GM19372 (cell line): ENCODE data around the gene XPNPEP2.
"Not testable (repeated sequence)": the region's sequence is repeated elsewhere in the genome, so short reads cannot be mapped to it uniquely, and the experiment has no call there.

Source experiments
- ATAC-seq: cut with Tn5 transposase; IDR thresholded peaks from one replicate; pipeline ENCODE4 v1.9.1; 2021; ENCODE audit warnings: mild to moderate bottlenecking, low read depth, moderate library complexity; ENCODE audit not compliant: unreplicated experiment

The XPNPEP2 gene

GRCh38 chrX:129718676-129719075 is 20.1 kb upstream of the XPNPEP2 start:
- ATAC-seq, result no peak

- ATAC-seq, result no peak
Observed at GRCh38 chrX:129719268-129719667, 19.5 kb upstream of the XPNPEP2 start.

- no peak for ATAC-seq
Observed at GRCh38 chrX:129719931-129720530, 18.7 kb upstream of the XPNPEP2 start.

GRCh38 chrX:129720741-129721140 is 18.0 kb upstream of the XPNPEP2 start:
- ATAC-seq, result no peak

GRCh38 chrX:129721414-129721813 is 17.4 kb upstream of the XPNPEP2 start:
- no peak for ATAC-seq

GRCh38 chrX:129721870-129722269 is 16.9 kb upstream of the XPNPEP2 start:
- ATAC-seq, result no peak

DNA sequence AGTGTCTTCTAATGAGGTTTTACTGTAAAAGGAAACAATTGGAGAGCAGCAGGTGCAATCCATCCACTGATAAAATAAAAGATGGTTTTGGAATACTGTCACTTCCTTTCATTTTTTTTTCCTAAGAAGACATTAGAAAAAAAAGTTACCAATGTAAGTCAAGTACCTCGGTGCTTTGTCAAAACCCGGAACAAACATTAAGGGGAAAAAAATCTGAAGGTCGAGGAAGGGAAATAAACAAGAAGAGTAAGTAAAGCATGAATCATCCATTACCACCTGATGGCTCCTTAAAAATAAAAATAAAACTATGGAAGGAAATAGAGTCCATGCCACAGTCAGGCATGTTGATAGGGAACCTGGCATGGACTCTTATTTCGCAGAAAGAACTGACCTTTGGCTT is 15.3 kb upstream of the XPNPEP2 start:
- ATAC-seq, result no peak

GRCh38 chrX:129724754-129725153 is 14.0 kb upstream of the XPNPEP2 start:
- no peak for ATAC-seq

DNA sequence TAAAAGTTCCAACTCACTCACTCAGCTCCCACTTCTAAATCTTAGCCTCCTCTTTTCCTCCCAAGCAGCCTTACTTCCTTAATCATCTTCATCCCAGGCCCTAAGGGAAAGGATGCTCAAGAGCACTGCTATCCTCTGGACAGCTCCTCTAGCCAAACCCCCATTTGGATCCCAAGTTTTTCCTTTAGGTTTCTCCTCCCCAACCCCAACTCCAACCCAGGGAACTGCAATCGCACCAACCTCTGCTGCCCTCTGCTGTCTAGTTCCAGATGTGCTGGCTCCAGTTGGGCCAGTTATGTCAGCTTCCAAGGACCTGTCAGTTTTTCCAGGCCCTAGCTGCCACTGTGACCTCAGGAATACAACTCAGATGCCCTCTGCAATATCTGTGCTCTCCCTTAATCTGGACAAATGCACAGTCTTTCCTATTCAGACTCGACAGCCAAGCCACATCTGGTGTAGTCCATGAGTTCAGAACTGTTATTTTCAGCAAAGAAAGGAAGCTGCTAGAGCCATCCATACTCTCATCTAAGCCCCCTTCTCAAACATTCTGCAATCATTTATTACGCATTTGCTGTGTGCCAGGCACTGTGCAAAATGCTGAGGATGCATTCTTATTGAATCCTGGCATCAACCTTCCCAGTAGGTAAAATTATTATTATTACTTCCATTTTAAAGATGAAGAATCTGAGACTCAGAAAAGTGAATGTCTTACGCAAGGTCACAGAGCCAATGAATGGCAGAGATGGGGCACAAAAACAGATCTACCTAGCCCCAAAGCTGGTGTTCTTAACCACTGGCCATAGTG is 12.3 kb upstream of the XPNPEP2 start:
- no peak for ATAC-seq

- no peak for ATAC-seq
Observed at GRCh38 chrX:129728061-129728460, 10.7 kb upstream of the XPNPEP2 start.

- no peak for ATAC-seq
Observed at GRCh38 chrX:129731228-129731627, 7.6 kb upstream of the XPNPEP2 start.

DNA sequence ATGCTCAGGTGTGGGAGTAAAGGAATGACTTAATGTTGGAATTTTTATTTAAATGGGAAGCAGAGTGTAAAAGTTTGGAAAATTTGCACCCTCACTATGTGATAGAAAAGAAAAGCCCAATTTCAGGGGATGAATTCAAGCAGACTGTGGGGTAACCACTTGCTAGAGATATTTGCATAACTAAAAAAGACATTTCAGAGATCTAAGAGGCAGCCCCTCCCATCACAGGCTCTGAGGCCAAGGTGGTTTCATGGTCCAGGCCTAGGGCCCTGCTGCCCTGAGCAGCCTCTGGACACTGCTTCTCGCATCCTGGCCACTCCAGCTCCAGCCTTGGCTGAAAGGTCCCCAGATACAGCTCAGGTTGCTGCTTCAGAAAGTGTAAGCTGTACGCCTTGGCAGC is 5.9 kb upstream of the XPNPEP2 start:
- no peak for ATAC-seq

- no peak for ATAC-seq
Observed at GRCh38 chrX:129733335-129733734, 5.4 kb upstream of the XPNPEP2 start.

DNA sequence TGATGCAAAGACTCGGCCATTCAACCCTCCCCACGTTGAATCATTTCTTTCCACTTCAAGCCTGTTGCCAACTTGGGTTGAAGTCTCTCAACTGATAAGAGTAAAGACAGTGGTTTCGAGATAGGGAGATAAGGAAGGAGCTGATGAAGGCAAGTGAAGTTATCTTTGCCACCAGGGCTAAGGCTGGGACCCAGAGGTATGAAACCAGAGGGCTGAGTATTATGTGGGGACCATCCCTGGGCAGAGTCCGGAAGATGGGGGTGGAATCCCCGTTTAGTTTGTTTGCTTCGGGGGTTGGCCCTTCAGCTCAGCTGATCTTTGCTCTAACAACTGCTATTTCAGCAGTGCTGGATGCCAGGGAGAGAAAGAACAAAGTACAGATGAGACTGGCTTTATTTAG is 2.3 kb upstream of the XPNPEP2 start:
- no peak for ATAC-seq

- no peak for ATAC-seq
Observed at GRCh38 chrX:129737916-129738315, 863 bp upstream of the XPNPEP2 start.

DNA sequence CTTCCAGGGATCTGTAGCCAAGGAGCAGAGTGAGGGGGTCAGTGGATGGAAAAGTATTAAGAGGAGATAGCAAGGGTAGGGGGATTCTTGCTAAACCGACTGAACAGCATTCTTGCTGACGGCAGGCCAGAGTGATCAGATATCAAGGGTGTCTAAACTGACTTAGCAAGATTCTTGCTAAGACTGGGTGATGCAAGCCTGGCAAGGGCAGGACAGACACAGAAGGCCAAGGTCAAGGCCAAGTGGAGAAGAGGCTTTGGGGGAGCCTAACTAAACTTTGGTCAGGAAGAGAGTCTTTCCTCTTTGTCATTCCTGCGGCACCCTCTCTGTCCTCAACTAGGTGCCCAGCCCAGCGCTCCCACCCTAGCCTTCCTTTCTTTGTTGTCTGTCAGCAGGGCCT is 799 bp downstream of the XPNPEP2 start:
- no peak for ATAC-seq

DNA sequence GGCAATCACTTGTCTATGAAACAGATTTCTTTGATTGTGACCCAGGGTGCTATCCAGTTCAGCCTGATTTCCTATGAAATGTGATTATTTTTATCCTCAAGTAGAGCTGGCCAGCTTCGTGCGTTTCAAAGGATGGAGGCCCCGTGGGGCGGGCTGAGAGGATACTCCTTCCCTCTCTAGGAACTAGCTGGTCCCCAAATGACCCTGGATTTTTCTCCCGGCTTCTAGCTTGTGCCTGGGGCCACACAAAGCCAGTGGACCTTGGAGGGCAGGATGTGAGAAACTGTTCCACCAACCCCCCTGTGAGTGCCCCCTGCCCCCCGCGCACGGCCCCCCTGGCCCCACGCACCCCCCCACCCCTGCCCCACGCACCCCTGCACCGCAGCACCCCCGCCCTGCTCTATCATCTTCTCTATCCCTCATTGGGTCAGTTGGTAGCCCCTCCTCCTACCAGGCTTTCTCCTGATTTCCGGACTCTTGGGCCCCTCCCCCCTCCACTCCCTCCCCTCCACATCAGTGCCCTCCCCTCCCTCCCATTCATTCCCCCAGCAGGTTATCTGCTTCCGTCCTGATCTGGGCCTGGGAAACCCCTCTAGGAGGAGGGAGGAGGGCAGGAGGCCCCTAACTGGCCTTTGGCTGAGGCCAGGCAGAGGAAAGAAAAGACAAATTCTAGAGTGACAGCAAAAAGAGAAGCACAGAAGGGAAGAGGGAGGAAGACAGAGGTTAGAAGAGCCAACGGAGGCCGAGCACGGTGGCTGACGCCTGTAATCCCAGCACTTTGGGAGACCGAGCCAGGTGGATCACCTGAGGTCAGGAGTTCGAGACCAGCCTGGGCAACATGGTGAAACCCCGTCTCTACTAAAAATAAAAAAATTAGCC is 3.3 kb downstream of the XPNPEP2 start:
- no peak for ATAC-seq

GRCh38 chrX:129742759-129743152 is 4.0 kb downstream of the XPNPEP2 start:
- ATAC-seq, result not testable (repeated sequence)

- no peak for ATAC-seq
Observed at GRCh38 chrX:129743821-129744220, 5.0 kb downstream of the XPNPEP2 start.

DNA sequence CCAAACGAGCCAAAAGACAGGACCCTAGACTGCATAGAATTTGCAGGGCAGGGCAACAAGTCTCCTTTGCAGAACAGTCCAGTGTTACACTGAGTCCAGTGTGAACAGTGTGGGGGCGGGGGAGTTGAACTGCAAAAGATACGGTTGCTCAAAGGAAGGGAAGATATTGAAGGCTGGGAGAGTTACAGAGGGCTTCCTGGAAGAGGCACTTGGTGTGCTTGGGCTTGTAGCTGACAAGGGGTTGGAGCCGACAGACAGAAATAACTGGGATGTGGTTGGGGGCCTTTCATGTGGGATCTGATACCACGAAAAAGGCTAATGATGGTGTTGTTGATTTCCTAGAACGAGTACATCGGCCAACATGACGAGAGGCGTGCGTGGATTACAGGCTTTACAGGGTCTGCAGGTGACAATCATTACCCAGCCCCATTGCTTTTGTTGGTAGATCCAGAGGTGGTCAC is 6.1 kb downstream of the XPNPEP2 start:
- ATAC-seq, result no peak
